HG03139 (cell line): ENCODE results near the gene TMEM14C.

Experiments used
- ATAC-seq: cut with Tn5 transposase; IDR thresholded peaks from one replicate; pipeline ENCODE4 v1.9.1; 2021; ENCODE audit not compliant: unreplicated experiment

The TMEM14C gene

DNA sequence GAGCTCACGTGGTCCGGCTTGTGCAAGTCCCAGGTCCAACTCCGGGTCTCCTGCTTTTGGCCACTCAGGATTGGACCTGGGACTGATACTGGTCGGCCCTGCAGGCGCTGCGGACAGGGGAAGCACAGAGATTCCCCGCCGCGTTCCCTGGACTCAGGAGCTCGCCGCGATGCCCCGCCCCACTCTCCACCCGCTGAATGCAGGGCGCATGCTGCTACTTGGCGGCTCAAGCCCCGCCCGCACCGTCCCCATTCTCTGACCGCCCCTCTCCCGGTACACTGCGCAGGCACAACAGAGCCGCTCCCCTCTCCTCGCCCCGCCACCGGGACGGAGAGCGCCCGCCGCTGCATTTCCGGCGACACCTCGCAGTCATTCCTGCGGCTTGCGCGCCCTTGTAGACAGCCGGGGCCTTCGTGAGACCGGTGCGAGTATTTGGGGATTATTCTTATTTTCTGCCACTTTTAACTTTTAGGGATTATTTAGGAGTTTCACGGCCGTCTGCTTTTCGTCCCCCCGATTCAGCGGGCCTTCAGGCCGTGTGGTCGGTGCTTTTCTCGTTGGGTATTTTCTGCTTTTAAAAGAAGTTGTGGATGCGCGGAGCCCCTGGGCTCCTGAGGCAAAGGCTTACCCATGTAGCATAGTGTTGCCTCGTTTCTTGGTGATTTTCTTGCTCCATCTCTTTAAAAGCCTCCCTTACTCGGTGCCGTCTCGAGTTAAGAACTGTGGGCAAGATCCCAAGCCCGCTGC is at the start of gene TMEM14C:
TSS of gene TMEM14C (plus strand) at position 251 of the 747 bp plus-strand sequence. CDS start 1,544 bp downstream, outside the sequence.
- peak; percentile 92 for ATAC-seq

- ATAC-seq: no peak
Observed at GRCh38 chr6:10676403-10676802, 46.5 kb upstream of the TMEM14C start.

- ATAC-seq: no peak
Observed at GRCh38 chr6:10678456-10678855, 44.4 kb upstream of the TMEM14C start.

DNA sequence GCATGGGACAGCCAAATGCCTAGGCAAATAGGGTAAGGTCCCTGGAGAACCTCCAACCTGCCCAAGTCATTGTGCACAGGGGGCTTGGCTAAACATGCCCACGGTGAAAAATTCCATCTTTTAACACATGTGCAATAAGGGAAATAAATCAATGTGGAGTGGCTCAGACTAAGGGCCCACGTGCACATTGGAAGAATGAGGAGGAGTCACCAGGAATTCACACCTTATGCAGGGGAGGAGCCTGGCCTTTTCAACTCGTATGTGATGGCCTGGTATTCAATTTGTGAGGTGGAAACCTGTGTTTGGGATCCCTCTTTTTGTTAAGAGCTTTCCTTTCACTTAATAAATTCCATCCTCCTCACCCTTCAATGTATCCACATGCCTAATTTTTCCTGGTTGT is 41.1 kb upstream of the TMEM14C start:
- no peak for ATAC-seq

- ATAC-seq: no peak
Observed at GRCh38 chr6:10682355-10682988, 40.4 kb upstream of the TMEM14C start.

DNA sequence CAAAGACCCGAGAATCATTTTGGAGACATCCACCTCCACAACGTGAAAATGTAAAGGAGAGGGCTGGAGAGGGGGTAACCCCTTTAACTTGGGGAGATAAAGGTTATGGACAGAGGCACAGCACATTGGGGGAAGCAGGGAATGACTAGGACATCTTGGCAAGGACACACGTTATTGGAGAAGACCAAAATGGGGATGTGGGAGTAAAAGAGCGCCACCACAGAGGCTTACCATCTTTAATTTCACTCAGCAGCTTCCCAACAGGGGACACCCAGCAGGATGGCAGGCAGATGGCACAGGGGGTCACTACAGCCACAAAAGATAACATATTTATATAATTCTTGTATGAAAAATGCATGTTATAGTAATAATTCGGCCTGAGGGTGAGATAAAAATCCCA is 38.3 kb upstream of the TMEM14C start:
- no peak for ATAC-seq

- no peak for ATAC-seq
Observed at GRCh38 chr6:10685092-10685915, 37.6 kb upstream of the TMEM14C start.

GRCh38 chr6:10686901-10687300 is 36.0 kb upstream of the TMEM14C start:
- no peak for ATAC-seq

GRCh38 chr6:10687582-10687981 is 35.3 kb upstream of the TMEM14C start:
- no peak for ATAC-seq

GRCh38 chr6:10690651-10691445 is 32.0 kb upstream of the TMEM14C start:
- ATAC-seq: no peak

- no peak for ATAC-seq
Observed at GRCh38 chr6:10692965-10693538, 29.8 kb upstream of the TMEM14C start.

- peak; percentile 98 for ATAC-seq
Observed at GRCh38 chr6:10694302-10695085, 28.4 kb upstream of the TMEM14C start, which contains the start of the genes C6orf52 and PAK1IP1. TSS of gene C6orf52 (minus strand) at chr6:10694616. CDS start at chr6:10687550, 7,066 bp downstream. TSS of gene PAK1IP1 (plus strand) at chr6:10694972. CDS start at chr6:10694986, 14 bp downstream.

DNA sequence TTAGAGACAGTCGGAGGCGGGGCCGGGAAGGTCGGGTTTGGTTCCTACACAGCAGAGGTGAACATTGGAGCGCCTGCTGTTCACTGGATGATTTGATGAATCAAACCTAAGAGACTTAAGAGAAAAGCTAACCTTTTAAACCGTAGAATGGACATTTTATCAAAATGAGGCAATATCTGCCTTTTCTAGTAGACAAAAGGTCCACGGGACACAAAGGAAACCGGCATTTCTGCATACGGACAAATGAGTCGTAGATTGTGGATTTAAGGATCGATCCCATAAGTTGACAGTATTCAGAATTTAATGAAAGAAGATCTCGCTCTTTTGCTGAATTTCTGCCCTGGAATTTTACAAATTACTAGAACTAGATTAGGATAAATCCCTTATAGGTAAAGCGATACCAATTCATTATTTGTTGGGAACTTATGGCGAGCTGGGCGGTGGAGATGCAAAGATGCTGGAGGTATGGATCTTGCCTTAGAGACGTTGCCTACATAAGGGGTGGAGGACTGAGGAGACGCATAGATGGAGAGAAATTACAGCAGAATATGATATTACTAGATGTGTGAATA is 27.7 kb upstream of the TMEM14C start:
- ATAC-seq: no peak

- no peak for ATAC-seq
Observed at GRCh38 chr6:10696655-10697054, 26.2 kb upstream of the TMEM14C start.

DNA sequence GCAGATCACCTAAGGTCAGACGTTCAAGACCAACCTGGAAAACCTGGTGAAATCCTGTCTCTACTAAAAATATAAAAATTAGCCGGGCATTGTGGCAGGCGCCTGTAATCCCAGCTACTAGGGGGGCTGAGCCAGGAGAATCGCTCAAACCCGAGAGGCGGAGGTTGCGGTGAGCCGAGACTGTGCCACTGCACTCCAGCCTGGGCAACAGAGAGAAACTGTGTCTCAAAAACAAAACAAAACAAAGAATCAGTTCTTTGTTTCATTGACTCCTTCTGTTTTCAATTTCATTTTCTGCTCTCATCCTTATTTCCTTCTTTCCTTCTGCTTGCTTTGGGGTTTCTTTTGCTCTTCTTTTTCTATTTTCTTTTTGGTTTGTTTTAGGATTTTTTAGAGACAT is 8.9 kb upstream of the TMEM14C start:
- no peak for ATAC-seq

GRCh38 chr6:10719296-10719963 is 3.4 kb upstream of the TMEM14C start:
- ATAC-seq: no peak

- ATAC-seq: no peak
Observed at GRCh38 chr6:10719964-10720264, 3.0 kb upstream of the TMEM14C start.

- ATAC-seq: no peak
Observed at GRCh38 chr6:10720265-10720959, 2.5 kb upstream of the TMEM14C start.
